K562 (cell line): ENCODE results near the gene RNF222. TPM values are rescaled to one million over a fixed set of nuclear protein-coding genes. Genes with fewer than 3 reads are reported as not detected.

Source experiments
- ATAC-seq: fragments of 200-7000 bp; cut with Tn5 transposase; 3 replicates; pipeline ENCODE4 v1.9.1; 2020; ENCODE audit warnings: moderate library complexity
- BruUV-seq: library from RNA; stranded (reverse); fragments of 400-500 nt; replicated peaks from 2 replicates; lab custom pipeline; 2021; lab: Mats Ljungman, UMichigan
- CTCF ChIA-PET: fragments of 300-600 bp; formaldehyde crosslinking; extraction: SDS; loops from one replicate; lab custom pipeline; 2021; ENCODE audit warnings: low intra/inter-chr PET ratio; lab: Yijun Ruan, JAX
- POLR2A ChIA-PET: fragments of 300-600, 350-650 bp; sonication (Branson Sonifier 250); formaldehyde crosslinking; extraction: SDS; loops from one replicate; lab custom pipeline; 2021; ENCODE audit warnings: antibody characterized with exemption, inconsistent platforms; lab: Yijun Ruan, JAX
- DNase-seq, 4 experiments: peaks; one replicate each; pipeline versions ENCODE4 v3.0.0 to v3.0.0-alpha.2; 2011 to 2018; ENCODE audit warnings: low spot score in 3 of 4, mixed read lengths in 3 of 4; ENCODE audit errors: extremely low read depth in 1 of 4
- FAIRE-seq: peaks from 2 replicates; lab custom pipeline; 2011; peaks lifted over from hg19 to GRCh38; lab: Jason Lieb, UNC
- H2AFZ ChIP-seq: 2 replicates; pipeline ENCODE4 v1.6.0; 2011; ENCODE audit warnings: low read depth, low read length, control low read depth, inconsistent platforms
- H3K27ac ChIP-seq: fragments of 200-600 bp; 3 replicates; pipeline ENCODE4 v1.8.0; 2011; ENCODE audit warnings: low read depth, mild to moderate bottlenecking, control low read depth, inconsistent platforms, low read length, moderate library complexity, mixed read lengths; ENCODE audit errors: extremely low read depth
- H3K27me3 ChIP-seq, 2 experiments: fragments of 300-600 bp in 1 of 2; 2 replicates in 1 of 2; 3 replicates in 1 of 2; pipeline versions ENCODE4 v1.6.0 to v1.8.0; 2011; ENCODE audit warnings: inconsistent platforms in 2 of 2, low read length in 2 of 2, mild to moderate bottlenecking in 1 of 2, mixed read lengths in 1 of 2, moderate library complexity in 1 of 2; ENCODE audit not compliant: control insufficient read depth in 2 of 2, insufficient read depth in 2 of 2
- H3K36me3 ChIP-seq: fragments of 300-600 bp; 3 replicates; pipeline ENCODE4 v1.8.0; 2011; ENCODE audit warnings: mild to moderate bottlenecking, low read length, inconsistent platforms; ENCODE audit not compliant: control insufficient read depth, insufficient read depth
- H3K4me1 ChIP-seq, 2 experiments: fragments of 200-600 bp in 1 of 2; replicated peaks in 1 of 2; 2 replicates in 1 of 2; 3 replicates in 1 of 2; pipeline versions ENCODE4 v1.5.1 to v1.8.0; 2011; ENCODE audit warnings: inconsistent platforms in 2 of 2, low read length in 2 of 2, mild to moderate bottlenecking in 1 of 2, mixed read lengths in 1 of 2, moderate library complexity in 1 of 2; ENCODE audit not compliant: control insufficient read depth in 2 of 2, insufficient read depth in 2 of 2
- H3K4me2 ChIP-seq: 2 replicates; pipeline ENCODE4 v1.6.1; 2011; ENCODE audit warnings: low read length, control low read depth, inconsistent platforms, mixed read lengths; ENCODE audit not compliant: insufficient read depth
- H3K4me3 ChIP-seq: fragments of 200-600 bp; sonication (generic), shearing (Covaris generic); 2 replicates; pipeline ENCODE4 v1.5.1; 2016; ENCODE audit warnings: control low read depth, inconsistent platforms
- H3K79me2 ChIP-seq: fragments of 200-600 bp; 3 replicates; pipeline ENCODE4 v1.8.0; 2011; ENCODE audit warnings: low read length, inconsistent platforms; ENCODE audit not compliant: control insufficient read depth, insufficient read depth
- H3K9ac ChIP-seq, 2 experiments: 2 replicates each; pipeline versions ENCODE4 v1.6.0 to v1.6.1; 2011; ENCODE audit warnings: low read depth in 2 of 2, low read length in 2 of 2, control low read depth in 1 of 2, inconsistent platforms in 1 of 2, mild to moderate bottlenecking in 1 of 2, mixed read lengths in 1 of 2; ENCODE audit not compliant: insufficient read depth in 1 of 2
- H3K9me1 ChIP-seq: one replicate; pipeline ENCODE4 v1.6.0; 2011; ENCODE audit warnings: inconsistent platforms, mild to moderate bottlenecking, low read length, moderate library complexity; ENCODE audit not compliant: control insufficient read depth, insufficient read depth
- H3K9me3 ChIP-seq: replicated peaks from 2 replicates; pipeline ENCODE4 v1.5.1; 2011; ENCODE audit warnings: low read depth, low read length, inconsistent platforms; ENCODE audit not compliant: control insufficient read depth, insufficient read depth
- H4K20me1 ChIP-seq: replicated peaks from 2 replicates; pipeline ENCODE4 v1.6.1; 2011; ENCODE audit warnings: low read length, inconsistent platforms, mixed read lengths; ENCODE audit not compliant: control insufficient read depth, insufficient read depth
- BCOR ChIP-seq: fragments of 450-650 bp; IDR thresholded peaks from 2 replicates; pipeline ENCODE4 v1.6.1; 2016
- C11orf30 ChIP-seq: fragments of 450-650 bp; IDR thresholded peaks from 2 replicates; pipeline ENCODE4 v1.6.1; 2016; ENCODE audit warnings: low read depth, mild to moderate bottlenecking
- CREB3 ChIP-seq: fragments of 450-650 bp; conservative IDR thresholded peaks from 2 replicates; pipeline ENCODE4 v1.6.1; 2016; ENCODE audit warnings: missing genetic modification characterization, low read depth, mild to moderate bottlenecking, missing compliant biosample characterization, moderate library complexity
- CREM ChIP-seq: IDR thresholded peaks from 2 replicates; pipeline ENCODE4 v1.6.1; 2014; ENCODE audit warnings: antibody characterized with exemption, low read depth
- HDAC2 ChIP-seq: fragments of 450-650 bp; IDR thresholded peaks from 2 replicates; pipeline ENCODE4 v1.6.1; 2016; ENCODE audit warnings: mild to moderate bottlenecking
- MAFF ChIP-seq: IDR thresholded peaks from 2 replicates; pipeline ENCODE4 v1.6.1; 2012; ENCODE audit warnings: low read length, improper control_type of control experiment
- MAFG ChIP-seq: fragments of 450-650 bp; conservative IDR thresholded peaks from 2 replicates; pipeline ENCODE4 v1.6.1; 2016; ENCODE audit warnings: missing genetic modification characterization, missing compliant biosample characterization
- MAFK ChIP-seq: IDR thresholded peaks from 2 replicates; pipeline ENCODE4 v1.6.1; 2011; ENCODE audit warnings: low read length, improper control_type of control experiment
- RNF219 ChIP-seq: fragments of 250-450 bp; sonication (Bioruptor Pico); IDR thresholded peaks from 2 replicates; pipeline ENCODE4 v1.5.0; 2022; ENCODE audit warnings: mild to moderate bottlenecking
- ZNF316 ChIP-seq: fragments of 450-650 bp; IDR thresholded peaks from 2 replicates; pipeline ENCODE4 v1.6.1; 2016
- ZNF436 ChIP-seq: fragments of 250-450, 450-650 bp; sonication (Bioruptor Pico); formaldehyde crosslinking; IDR thresholded peaks from 2 replicates; pipeline ENCODE4 v1.7.0; 2020; ENCODE audit warnings: mild to moderate bottlenecking
- WGBS: fragments of 100-300 bp; shearing (Covaris generic); methylation state at CpG from one replicate; pipeline ENCODE4 v1.1.6; 2016; ENCODE audit warnings: low coverage, mixed read lengths; ENCODE audit not compliant: insufficient coverage; ENCODE audit errors: missing lambda C conversion rate; 5-methylcytosine and 5-hydroxymethylcytosine counted together
- in situ Hi-C: fragments of 300-500 bp; cut with MboI; formaldehyde crosslinking; loops from 4 replicates; pipeline ENCODE4 v1.15.0; 2018; ENCODE audit warnings: inconsistent platforms, mixed read lengths
- intact Hi-C: fragments of 100-400 bp; cut with micrococcal nuclease; formaldehyde crosslinking; loops from 2 replicates; pipeline ENCODE4 v1.14.2; 2022
- polyA plus RNA-seq, 8 experiments: library from polyadenylated mRNA; depleted of rRNA in 4 of 8; stranded (reverse) in 5 of 8; unstranded in 3 of 8; fragments of >200 nt; fragmentation: Nextera tagmentation in 2 of 8; fragmentation: Illumina TruSeq in 1 of 8; extraction: Ambion mirVana in 2 of 8; extraction: Trizol in 1 of 8; gene quantifications; 2 replicates each; pipeline versions ENCODE4 v1.2.1 to v1.2.3, GENCODE V29; 2011 to 2014; ENCODE audit warnings: inconsistent platforms in 1 of 8, missing spikeins in 1 of 8
- total RNA-seq, 7 experiments: library from RNA; depleted of rRNA in 6 of 7; stranded (reverse); fragments of >200 nt in 6 of 7; fragmentation: Illumina TruSeq in 2 of 7; extraction: Trizol in 2 of 7; gene quantifications; 2 replicates each; pipeline versions ENCODE4 v1.2.1 to v1.2.3, GENCODE V29; 2011 to 2021; ENCODE audit warnings: low replicate concordance in 1 of 7

RNF222 gene
- total and polyA plus RNA-seq, 9 of the 15 experiments (the other 6 are each of a cell fraction or from before 2014, with no cell fraction given), result not detected

GRCh38 chr17:8421571-8421970 is 23.9 kb upstream of the RNF222 start:
- in situ Hi-C loops, result no loop called here
- H3K4me1 ChIP-seq, result peaks cover 0 to 25% of the 10 kb centered on the region in 2 experiments; a peak in 3 of 5 replicates
- ATAC-seq, result no peak

More at GRCh38 chr17:8421571-8421970, 23.9 kb upstream of the RNF222 start:
- 40% methylated on average over 3 of the region's 3 CpGs for WGBS
- H3K27me3 ChIP-seq, result no peaks in the 10 kb centered on the region
- H2AFZ ChIP-seq, result no peak overlapping the region
- intact Hi-C loops, result no loop called here
- BruUV-seq, result no TSS peak
- POLR2A ChIA-PET, result interaction anchor here (0.7 to 1.8 kb wide), 3 partner anchors 9 to 118 kb away, joined by 3 to 12 read pairs (median 4); no protein-coding TSS in a partner anchor
- FAIRE-seq (no peak), DNase-seq (no peak)
- H3K9ac ChIP-seq, result no peak overlapping the region
- CTCF ChIA-PET, result no interaction called here
- no peaks in the 10 kb centered on the region for H3K9me3 ChIP-seq
- no peak overlapping the region for H3K4me2 ChIP-seq
- no peaks in the 10 kb centered on the region for H3K36me3 ChIP-seq
- no peaks in the 10 kb centered on the region for H4K20me1 ChIP-seq
- H3K9me1 ChIP-seq, result no peaks in the 10 kb centered on the region
- no peak overlapping the region; the same call in 2 of the 3 replicates for H3K27ac ChIP-seq
- no peaks in the 10 kb centered on the region for H3K79me2 ChIP-seq
- H3K4me3 ChIP-seq, result no peak overlapping the region
- no peak for TF ChIP-seq CREM
- peak; percentile 87 for TF ChIP-seq MAFF
- TF ChIP-seq MAFG, result peak; percentile 71
- 0 out of 2 replicates have a peak, but pooled peaks have one; percentile 26 for TF ChIP-seq BCOR
- TF ChIP-seq MAFK, result peak; percentile 91
- TF ChIP-seq ZNF436 (CRISPR knock-in tag), result no peak
- TF ChIP-seq HDAC2, result no peak
- TF ChIP-seq C11orf30, result peak; percentile 88
- TF ChIP-seq RNF219 (CRISPR knock-in tag), result no peak
- TF ChIP-seq CREB3 (tag), result no peak
- TF ChIP-seq ZNF316, result peak; percentile 93
